GM23338 (cell line): ENCODE measurements around the gene GPR78. TPM values are rescaled to one million over a fixed set of nuclear protein-coding genes. Genes with fewer than 3 reads are reported as not detected.

Experiments used
- ATAC-seq: fragments of 200-7000 bp; cut with Tn5 transposase; 3 replicates; pipeline ENCODE4 v1.9.1; 2020
- DNase-seq: peaks from one replicate; pipeline ENCODE4 v3.0.0-alpha.2; 2015; ENCODE audit warnings: low spot score
- H2AFZ ChIP-seq: fragments of 200-600 bp; sonication (generic); 2 replicates; pipeline ENCODE4 v1.8.0; 2016; ENCODE audit warnings: antibody characterized with exemption, mild to moderate bottlenecking, moderate library complexity
- H3F3A ChIP-seq: fragments of 200-600 bp; sonication (generic); replicated peaks from 2 replicates; pipeline ENCODE4 v1.8.0; 2017; ENCODE audit warnings: antibody characterized with exemption, mixed run types, low read depth
- H3K27ac ChIP-seq: fragments of 200-600 bp; sonication (generic); 2 replicates; pipeline ENCODE4 v1.6.1; 2016; ENCODE audit warnings: low read depth
- H3K27me3 ChIP-seq: fragments of 200-600 bp; sonication (generic); 2 replicates; pipeline ENCODE4 v1.8.0; 2016; ENCODE audit warnings: mild to moderate bottlenecking, mixed run types, moderate library complexity; ENCODE audit not compliant: insufficient read depth
- H3K36me3 ChIP-seq: fragments of 200-600 bp; sonication (generic); 2 replicates; pipeline ENCODE4 v1.8.0; 2016; ENCODE audit warnings: mild to moderate bottlenecking; ENCODE audit not compliant: insufficient read depth
- H3K4me1 ChIP-seq: fragments of 200-600 bp; sonication (generic); 2 replicates; pipeline ENCODE4 v1.8.0; 2016; ENCODE audit warnings: mild to moderate bottlenecking, moderate library complexity; ENCODE audit not compliant: insufficient read depth
- H3K4me2 ChIP-seq: fragments of 200-600 bp; sonication (generic); 2 replicates; pipeline ENCODE4 v1.7.1; 2017; ENCODE audit warnings: mixed run types
- H3K4me3 ChIP-seq: fragments of 200-600 bp; sonication (generic); 2 replicates; pipeline ENCODE4 v1.6.1; 2016; ENCODE audit warnings: mixed run types
- H3K79me2 ChIP-seq: fragments of 200-600 bp; sonication (generic); replicated peaks from 2 replicates; pipeline ENCODE4 v1.8.0; 2017; ENCODE audit warnings: mild to moderate bottlenecking; ENCODE audit not compliant: insufficient read depth
- H3K9me2 ChIP-seq: fragments of 200-600 bp; sonication (generic); 2 replicates; pipeline ENCODE4 v1.8.0; 2017; ENCODE audit not compliant: insufficient read depth
- H4K20me1 ChIP-seq: fragments of 200-600 bp; sonication (generic); replicated peaks from 2 replicates; pipeline ENCODE4 v1.8.0; 2017; ENCODE audit warnings: mild to moderate bottlenecking; ENCODE audit not compliant: insufficient read depth
- H3K27ac Mint-ChIP-seq: 2 replicates; pipeline ENCODE4 v1.8.0; 2020; ENCODE audit warnings: inconsistent platforms, mild to moderate bottlenecking, moderate library complexity, mixed read lengths
- H3K27me3 Mint-ChIP-seq: 3 replicates; pipeline ENCODE4 v1.8.0; 2022; ENCODE audit warnings: low read depth, mild to moderate bottlenecking, moderate library complexity, mixed read lengths, inconsistent platforms; ENCODE audit not compliant: insufficient read depth, poor library complexity
- H3K36me3 Mint-ChIP-seq: 3 replicates; pipeline ENCODE4 v1.8.0; 2021; ENCODE audit warnings: low read depth, mild to moderate bottlenecking, inconsistent platforms, moderate library complexity, mixed read lengths
- H3K4me1 Mint-ChIP-seq: 3 replicates; pipeline ENCODE4 v1.8.0; 2020; ENCODE audit warnings: mild to moderate bottlenecking, inconsistent platforms, mixed read lengths
- H3K4me3 Mint-ChIP-seq: 3 replicates; pipeline ENCODE4 v1.8.0; 2021; ENCODE audit warnings: moderate library complexity, mild to moderate bottlenecking, inconsistent platforms, mixed read lengths
- H3K9me3 Mint-ChIP-seq: 3 replicates; pipeline ENCODE4 v1.8.0; 2020; ENCODE audit warnings: moderate library complexity, mild to moderate bottlenecking, inconsistent platforms, mixed read lengths
- CREB1 ChIP-seq: fragments of 250-450 bp; sonication (Bioruptor Pico); IDR thresholded peaks from 2 replicates; pipeline ENCODE4 v1.5.0; 2020; ENCODE audit warnings: low read depth, mild to moderate bottlenecking, moderate library complexity
- CTCF ChIP-seq, 2 experiments: fragments of 200-600 bp in 1 of 2; sonication (generic) in 1 of 2; conservative IDR thresholded peaks; 2 replicates each; pipeline versions ENCODE4 v1.5.1 to v1.6.1; 2016 to 2017; ENCODE audit warnings: antibody characterized with exemption in 2 of 2, low read depth in 2 of 2, mild to moderate bottlenecking in 2 of 2, moderate library complexity in 1 of 2
- ETS1 ChIP-seq: IDR thresholded peaks from 2 replicates; pipeline ENCODE4 v1.6.1; 2016; ENCODE audit warnings: antibody characterized with exemption
- EZH2 ChIP-seq: fragments of 200-600 bp; sonication (generic); IDR thresholded peaks from one replicate; pipeline ENCODE4 v1.8.0; 2017; ENCODE audit warnings: antibody characterized with exemption, mild to moderate bottlenecking, low read depth; ENCODE audit not compliant: unreplicated experiment
- EZH2phosphoT487 ChIP-seq: fragments of 200-600 bp; sonication (generic); IDR thresholded peaks from one replicate; pipeline ENCODE4 v1.8.1; 2018; ENCODE audit warnings: antibody characterized with exemption; ENCODE audit not compliant: unreplicated experiment
- JUNB ChIP-seq: IDR thresholded peaks from one replicate; pipeline ENCODE4 v1.6.1; 2016; ENCODE audit warnings: antibody characterized with exemption; ENCODE audit not compliant: unreplicated experiment
- NANOG ChIP-seq: IDR thresholded peaks from 2 replicates; pipeline ENCODE4 v1.6.1; 2016; ENCODE audit warnings: antibody characterized with exemption, borderline replicate concordance
- POLR2AphosphoS5 ChIP-seq: IDR thresholded peaks from 2 replicates; pipeline ENCODE4 v1.6.1; 2016; ENCODE audit warnings: antibody characterized with exemption, low read depth
- REST ChIP-seq: IDR thresholded peaks from one replicate; pipeline ENCODE4 v1.6.1; 2018; ENCODE audit warnings: antibody characterized with exemption; ENCODE audit not compliant: unreplicated experiment
- STAT1 ChIP-seq: IDR thresholded peaks from one replicate; pipeline ENCODE4 v1.6.1; 2016; ENCODE audit warnings: antibody characterized with exemption; ENCODE audit not compliant: unreplicated experiment
- ZNF114 ChIP-seq: fragments of 250-450 bp; sonication (Bioruptor Pico); IDR thresholded peaks from 2 replicates; pipeline ENCODE4 v1.5.0; 2020; ENCODE audit warnings: mild to moderate bottlenecking, moderate library complexity
- ZNF331 ChIP-seq: fragments of 250-450 bp; sonication (Bioruptor Pico); IDR thresholded peaks from 2 replicates; pipeline ENCODE4 v1.5.0; 2020; ENCODE audit warnings: low read depth, mild to moderate bottlenecking, moderate library complexity
- ZNF462 ChIP-seq: fragments of 250-450 bp; sonication (Bioruptor Pico); IDR thresholded peaks from 2 replicates; pipeline ENCODE4 v1.5.0; 2020; ENCODE audit warnings: mild to moderate bottlenecking, moderate library complexity
- polyA plus RNA-seq: library from polyadenylated mRNA; unstranded; fragments of >200 nt; fragmentation: Nextera tagmentation; extraction: Ambion mirVana; gene quantifications from 2 replicates; pipeline ENCODE4 v1.2.1, GENCODE V29; 2016
- total RNA-seq: library from RNA; depleted of rRNA; stranded (reverse); fragments of >200 nt; shearing (Covaris generic); gene quantifications from 2 replicates; pipeline ENCODE4 v1.2.3, GENCODE V29; 2014

The GPR78 gene
- total and polyA plus RNA-seq, 2 experiments from 2014 or later = 0.82 to 2.7 TPM

GRCh38 chr4:8595237-8596087, 15.3 kb downstream of the GPR78 start:
- Histone ChIP-seq H3K36me3 (no peaks in the 10 kb centered on the region), H3K27me3 (no peaks in the 10 kb centered on the region), H4K20me1 (peaks cover 8% of the 10 kb centered on the region; the same call in 1 of the 2 replicates), H3K4me3 (no peak overlapping the region), H3K4me2 (no peak overlapping the region), H3K4me1 (peaks cover 17% of the 10 kb centered on the region), H3F3A (no peaks in the 10 kb centered on the region), H2AFZ (no peak overlapping the region), H3K79me2 (peaks cover 15% of the 10 kb centered on the region), H3K27ac (no peak overlapping the region), H3K9me2 (no peaks in the 10 kb centered on the region)
- DNase-seq = no peak
- no peaks in the 10 kb centered on the region for H3K9me3 Mint-ChIP-seq
- TF ChIP-seq EZH2 (no peak), CTCF (conservative IDR thresholded peaks at IDR 0.05; ENCODE audit: low read depth in 2 of 2) (no peak), REST (no peak), STAT1 (no peak), EZH2phosphoT487 (no peak), ZNF462 (CRISPR knock-in tag) (no peak), NANOG (no peak), JUNB (no peak), POLR2AphosphoS5 (no peak), CREB1 (CRISPR knock-in tag) (no peak), ZNF114 (CRISPR knock-in tag) (no peak), ZNF331 (no peak), ETS1 (no peak)
- ATAC-seq = no peak
- peaks cover 18% of the 10 kb centered on the region for H3K27me3 Mint-ChIP-seq
- H3K4me1 Mint-ChIP-seq = peaks cover 23% of the 10 kb centered on the region
- H3K27ac Mint-ChIP-seq = no peak overlapping the region
- H3K36me3 Mint-ChIP-seq = peaks cover 3% of the 10 kb centered on the region; the same call in 2 of the 3 replicates
- no peak overlapping the region for H3K4me3 Mint-ChIP-seq
